Dermis blood vessel endothelial cell (primary cell): ENCODE data around the gene OTULIN. TPM values are rescaled to one million over a fixed set of nuclear protein-coding genes. Genes with fewer than 3 reads are reported as not detected.

Experiments used
- DNase-seq: peaks from one replicate; pipeline ENCODE4 v3.0.0; 2010
- total RNA-seq: library from RNA; depleted of rRNA; stranded (reverse); fragments of >200 nt; gene quantifications from 2 replicates; pipeline ENCODE4 v1.2.3, GENCODE V29; 2014

OTULIN gene
- total RNA-seq, 1 donor from 2014 or later = 31.0 TPM

DNA sequence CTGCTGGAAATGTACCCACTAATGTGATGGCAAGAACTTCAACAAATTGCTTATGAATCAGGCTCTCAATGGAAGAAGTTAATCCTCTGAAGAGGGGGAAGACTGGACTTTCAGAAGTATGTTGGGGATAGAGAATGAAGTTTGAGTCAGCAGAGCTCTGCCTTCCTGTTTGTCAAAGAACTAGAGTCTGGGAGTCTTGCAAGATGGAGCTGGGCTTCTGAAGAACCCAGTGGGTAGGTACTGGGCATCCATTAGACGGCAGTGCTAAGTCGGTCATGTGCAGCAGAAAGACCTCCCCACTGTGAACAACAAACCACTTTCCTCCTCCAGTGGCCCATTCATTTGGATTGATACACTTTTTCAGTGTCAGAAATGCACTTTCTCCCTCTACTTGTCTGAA is 34.6 kb downstream of the OTULIN start:
- no peak for DNase-seq

DNA sequence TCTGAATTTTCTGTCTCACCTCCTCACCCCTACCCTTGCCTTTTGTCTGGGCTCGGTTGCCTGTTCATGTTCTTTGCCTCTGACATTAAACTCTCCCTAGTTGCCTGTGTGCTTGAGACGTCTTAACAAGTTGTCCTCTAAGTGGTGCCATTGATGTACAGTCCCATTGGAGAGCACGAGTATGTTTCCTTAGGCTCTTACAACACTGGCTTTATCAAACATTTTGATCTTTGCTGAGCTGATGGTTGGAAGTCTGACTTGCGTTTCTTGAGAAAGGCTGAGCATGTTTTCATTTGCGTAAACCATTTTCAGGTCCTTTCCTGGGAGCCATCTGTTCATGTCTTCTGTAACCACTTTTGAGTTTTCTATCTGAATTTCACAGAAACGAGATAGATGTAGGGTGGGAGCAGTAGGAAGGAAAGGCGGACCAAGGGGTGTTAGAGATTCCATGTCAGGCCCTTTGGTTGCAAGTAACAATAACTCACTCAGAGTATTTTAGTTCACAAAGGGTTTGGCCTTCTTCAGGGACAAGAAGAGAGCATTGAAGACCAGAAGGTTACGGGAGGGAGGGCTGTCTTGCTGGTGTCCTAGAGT is 35.4 kb downstream of the OTULIN start:
- DNase-seq = no peak

DNA sequence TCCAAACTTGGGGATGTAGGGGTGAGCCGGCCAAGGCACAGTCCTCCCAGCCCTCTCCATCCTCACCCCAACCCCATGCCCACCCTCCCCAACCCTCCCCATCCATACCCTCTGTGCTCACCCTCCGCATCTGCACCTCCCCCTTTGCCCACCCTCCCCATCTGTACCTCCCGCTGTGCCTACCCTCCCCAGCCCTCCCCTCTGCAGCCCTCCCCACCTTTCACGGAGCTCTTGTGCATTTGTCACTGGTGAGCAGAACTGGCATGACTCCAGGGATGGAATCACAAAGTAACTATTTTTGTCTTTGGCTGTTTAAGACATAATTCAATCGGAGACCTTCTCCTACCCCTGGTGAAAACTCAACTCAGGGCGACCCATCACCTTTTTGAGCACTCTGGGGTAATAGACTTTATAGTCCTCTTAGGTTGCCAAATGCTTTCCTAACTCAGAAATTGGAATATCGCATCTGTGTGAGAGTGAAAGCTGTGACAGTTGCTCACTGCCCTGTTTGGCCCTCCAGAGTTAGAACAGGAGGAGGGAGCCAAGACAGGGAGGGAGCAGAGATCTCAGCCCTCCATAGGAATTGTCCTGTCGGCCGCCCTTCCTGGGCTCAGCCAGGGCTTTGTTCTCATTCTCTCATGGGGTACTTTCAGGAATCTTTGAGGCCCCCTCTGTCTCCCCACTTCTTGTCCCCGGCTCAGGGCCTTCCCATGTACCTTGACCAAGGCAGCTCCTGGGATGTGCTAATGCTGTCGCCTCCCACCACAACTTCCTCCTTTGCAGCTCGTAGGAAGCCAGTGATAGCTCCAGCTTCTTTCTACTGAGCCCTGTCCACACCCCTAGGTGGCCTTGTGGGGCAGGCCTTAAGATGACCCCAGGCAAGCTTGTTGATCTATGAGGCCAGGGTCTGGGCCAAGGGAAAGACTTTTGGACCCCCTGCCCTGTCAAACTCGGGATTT is 36.2 kb downstream of the OTULIN start:
- no peak for DNase-seq

DNA sequence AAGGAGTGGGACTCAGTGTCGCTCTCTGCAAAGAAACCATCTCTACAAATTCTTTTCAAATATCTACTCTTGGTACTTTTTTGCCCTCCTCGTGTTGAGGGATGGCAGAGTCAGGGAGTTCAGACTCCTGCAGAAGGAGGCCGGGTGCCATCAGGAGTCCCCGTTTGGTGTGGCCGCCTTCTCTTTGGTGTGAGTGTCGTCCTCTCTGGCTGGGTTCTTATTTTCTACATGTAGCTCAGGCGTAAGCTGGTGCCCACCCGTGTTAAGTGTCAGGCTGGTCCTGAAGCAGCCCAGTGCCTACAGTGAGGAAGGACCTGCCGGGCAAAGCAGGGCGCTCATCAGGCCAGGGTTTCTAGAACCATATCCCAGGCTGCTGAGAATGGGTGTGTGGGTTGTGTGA is 37.0 kb downstream of the OTULIN start:
- no peak for DNase-seq

DNA sequence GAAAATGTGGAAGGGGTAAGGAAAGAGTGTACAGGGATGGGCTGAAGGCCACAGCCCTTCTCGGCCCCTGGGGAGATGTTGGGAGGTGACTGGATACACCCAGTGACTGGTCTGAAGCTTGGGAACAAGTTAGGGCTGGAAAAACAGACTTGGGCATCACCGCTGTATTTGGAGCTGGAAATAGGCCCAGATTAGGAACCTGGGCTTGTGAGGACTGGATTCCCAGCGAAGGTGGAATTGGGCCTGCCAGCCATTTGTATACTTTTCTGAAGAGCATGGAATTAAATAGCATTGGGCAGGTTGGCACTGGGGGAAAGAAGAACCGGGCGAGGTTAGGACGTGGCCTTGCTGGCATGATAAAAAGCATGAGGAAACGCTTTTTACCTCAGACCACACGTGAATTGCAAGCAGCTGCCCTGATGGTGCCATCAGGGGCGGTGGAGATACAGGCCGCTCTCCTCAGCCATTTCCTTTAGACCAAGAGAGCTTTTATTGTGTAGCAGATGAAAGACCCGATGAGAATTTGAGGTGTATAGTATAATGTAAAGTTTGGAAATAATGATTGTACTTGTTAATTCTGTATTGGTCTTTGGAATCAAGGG is 37.8 kb downstream of the OTULIN start:
- DNase-seq = no peak

DNA sequence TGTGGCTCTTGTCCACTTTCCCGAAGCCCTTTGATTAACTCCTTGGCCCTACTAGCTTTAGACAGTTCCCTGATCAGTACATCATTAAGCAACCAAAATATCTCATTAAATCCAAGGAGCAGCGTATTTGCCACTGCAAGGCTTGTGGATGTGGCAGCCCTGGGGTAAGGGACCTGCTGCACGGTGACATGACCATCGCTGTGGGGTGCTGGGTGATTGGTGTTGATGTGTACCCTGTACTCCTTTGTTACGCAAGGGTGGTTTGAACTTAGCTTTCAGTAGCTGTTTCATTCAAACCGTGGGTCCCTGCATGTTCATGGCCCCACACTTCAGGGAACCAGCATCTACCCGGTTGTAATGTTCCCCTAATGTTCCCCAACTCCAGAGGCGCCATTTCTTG is 41.0 kb downstream of the OTULIN start:
- no peak for DNase-seq

DNA sequence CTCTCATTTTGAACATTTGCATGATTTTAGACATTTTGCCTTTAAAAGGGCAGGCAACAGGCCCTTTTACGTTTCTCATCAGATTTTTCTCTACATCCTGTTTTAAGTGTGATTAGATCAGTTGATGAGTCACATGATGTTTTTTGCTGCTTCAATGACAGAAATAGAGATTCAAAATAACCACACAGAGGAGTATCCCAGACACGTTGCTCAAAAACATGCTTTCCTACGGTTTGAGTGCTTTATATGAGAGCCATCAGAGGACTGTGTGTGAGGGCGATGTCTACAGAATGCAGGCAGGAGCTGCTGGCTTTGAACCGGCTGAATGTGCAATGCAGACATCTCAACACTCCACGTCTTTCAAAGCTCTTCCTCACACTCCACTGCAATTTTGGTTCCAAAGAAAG is 42.1 kb downstream of the OTULIN start:
- peak; percentile 62 for DNase-seq

DNA sequence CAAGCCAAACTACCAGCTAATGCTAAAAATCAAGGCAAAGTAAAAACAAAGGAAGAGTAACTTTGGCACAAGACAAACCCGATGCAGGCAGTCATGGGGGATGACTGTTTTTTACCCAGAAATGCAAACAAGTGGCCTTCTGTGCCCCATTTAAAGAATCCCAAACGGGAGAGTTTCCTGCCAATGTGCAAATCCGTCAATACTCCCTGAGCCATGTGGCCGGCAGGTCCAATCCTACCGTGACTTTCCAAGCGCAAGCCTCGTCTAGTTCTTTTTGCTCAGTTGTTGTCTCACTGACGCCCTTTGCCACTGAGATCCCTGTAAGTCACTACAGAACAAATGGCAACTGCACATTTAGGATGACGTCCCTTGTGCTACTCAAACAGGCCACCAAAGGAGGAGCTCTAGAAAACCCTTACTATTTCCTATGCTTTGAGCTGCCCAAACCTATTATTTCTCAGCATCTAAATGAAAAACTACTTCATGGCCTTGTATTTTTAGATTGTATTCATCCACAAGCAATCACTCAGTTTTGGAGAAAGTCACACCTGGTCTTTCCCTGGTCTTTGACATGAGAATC is 43.4 kb downstream of the OTULIN start:
- DNase-seq = no peak

DNA sequence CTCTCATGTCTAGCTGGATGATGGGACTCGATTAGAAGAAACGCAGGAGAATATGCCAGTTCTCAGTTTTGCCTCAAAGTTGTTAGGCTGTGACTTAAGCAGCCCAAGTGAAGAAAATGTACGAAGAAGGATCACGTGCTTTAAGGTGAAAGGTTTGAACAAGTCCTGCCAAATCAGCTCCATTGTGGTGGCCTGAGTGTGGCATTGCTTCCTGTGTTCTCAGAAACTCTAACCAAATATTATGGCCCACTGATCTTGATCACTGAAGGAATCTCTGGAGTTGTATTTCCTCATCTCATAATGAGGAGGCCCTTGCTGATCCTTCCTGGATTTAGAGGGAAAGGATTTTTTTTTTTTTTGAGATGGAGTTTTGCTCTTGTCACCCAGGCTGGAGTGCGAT is 44.0 kb downstream of the OTULIN start:
- DNase-seq = no peak

DNA sequence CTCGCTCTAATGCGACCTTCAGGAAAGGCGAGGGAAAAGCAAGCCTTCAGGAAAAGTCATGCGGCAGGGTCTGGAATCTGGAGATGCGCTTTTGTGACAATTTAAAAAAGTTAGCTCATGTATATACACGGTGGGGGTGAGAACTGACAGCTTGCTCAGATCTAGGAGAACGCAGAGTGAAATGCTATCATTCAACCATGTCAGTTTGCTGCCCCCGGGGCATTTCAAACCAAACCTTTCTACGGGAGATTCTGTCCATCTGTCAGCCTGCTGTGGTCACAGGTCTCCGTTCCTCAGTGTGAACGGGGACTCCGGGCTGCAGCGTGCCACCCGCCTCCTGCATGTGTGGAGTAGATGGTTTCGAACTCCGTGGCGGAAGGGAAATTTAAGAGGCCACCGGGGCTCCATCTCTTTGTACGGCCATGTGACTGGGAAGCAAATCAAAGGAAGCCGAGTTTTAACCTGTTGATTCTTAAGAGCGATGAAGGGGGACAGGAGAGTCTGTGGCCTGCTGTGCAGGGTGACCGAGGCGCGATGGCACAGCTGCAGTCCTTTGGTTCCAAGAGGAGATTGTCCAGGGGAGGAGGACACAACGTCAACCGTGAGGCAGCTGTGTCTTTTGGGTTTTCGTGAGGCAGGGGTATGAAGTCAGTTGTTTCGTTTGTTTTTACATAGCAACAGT is 45.9 kb downstream of the OTULIN start:
- DNase-seq = no peak

DNA sequence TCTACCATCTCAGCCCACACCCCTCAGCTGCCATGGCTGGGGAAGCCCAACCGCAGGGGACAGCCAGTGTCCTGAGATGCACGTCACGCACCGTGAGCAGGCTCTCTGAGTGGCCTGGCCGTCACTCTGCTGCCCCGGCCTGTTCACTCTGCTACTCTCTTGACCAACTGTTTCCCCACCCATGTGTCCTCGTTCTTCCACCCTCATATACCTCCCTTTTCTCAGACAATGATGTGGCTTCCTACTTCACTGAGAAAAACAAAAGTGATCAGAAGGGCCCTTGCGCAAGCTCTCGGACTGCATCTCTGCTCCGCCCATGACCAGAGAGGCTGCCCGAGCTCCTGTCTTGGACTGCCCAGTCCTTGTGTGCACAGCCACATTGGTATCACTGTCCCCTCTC is 47.6 kb downstream of the OTULIN start:
- no peak for DNase-seq

DNA sequence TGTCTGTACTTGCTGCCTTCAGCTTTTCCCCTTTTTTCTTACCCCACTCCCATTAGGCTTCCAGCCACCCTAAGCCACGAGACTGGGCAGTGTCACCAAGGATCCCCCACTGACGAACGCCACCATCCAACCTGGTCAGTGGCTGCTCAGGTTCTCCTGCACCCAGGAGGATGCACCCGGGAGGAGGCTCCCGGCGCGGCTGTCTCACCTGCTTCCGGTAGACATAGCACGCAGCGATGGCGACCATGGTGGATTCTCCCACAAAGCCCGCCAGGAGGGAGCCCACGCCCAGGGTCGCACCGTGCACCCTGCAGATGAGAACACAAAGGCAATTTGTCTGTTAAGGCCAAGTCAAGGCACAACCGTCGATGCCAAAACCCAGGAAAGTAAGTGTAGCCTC is 48.1 kb downstream of the OTULIN start:
- DNase-seq = no peak

DNA sequence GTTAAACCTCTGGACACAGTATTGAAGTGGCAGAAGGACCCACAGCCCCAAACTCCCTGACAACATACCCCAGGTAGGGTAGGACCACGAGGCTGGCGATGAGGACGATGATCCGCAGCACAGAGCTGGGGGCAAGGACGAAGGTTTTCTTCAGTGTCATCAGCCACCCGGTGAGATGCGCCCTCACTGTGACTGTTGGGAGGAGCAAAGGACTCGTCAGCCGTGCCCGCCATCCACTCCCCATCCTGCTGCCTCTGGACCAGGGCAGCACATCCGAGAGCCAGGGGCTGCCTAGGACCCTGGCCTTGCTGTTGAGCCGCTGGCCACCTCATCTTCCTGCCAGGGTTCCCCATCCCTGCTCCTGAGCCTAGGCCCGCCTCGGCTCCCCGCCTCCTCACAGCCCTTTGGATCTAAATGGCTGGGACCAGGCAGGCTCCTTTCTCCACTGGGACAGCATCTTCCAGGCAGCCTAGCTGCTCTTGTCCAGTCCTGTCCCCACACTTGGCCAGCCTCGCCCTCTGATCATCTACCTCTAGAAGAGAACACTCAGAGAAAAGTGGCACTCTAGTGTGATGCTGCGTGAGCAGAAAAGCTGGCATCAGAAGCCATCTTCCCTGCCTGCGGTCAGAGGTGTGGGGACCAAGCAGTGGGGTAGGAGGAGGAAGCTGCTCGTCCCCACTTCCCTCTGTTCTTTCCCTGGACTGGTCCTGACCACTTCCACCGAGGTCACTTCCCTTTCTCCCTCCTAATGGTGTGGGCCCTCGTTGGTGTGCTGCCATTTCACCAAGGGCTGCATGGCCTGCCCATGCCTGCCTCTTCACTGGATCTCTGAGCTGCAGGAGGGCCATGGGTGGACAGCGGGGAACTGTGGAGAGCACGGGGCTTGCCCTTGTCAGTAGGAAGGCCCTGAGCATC is 49.2 kb downstream of the OTULIN start:
- DNase-seq = no peak

DNA sequence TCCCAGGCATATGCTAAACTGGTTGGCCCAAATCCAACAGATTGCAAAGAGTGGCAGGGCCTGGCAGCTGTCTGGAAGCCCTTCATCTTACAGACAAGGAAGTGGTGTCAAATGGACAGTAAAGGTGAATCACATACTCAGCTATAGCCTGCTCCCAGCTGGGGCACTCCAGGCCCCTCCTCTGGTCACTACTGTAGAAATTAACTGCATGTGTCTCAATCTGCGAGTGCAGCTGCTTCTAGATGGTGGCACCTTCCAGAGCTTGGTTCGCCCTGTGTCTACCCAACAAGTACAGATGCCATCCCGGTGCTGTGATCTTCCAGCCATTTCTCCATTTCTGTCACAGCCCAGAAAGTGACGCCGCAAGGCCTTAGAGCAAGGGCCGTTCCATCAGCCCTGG is 50.2 kb downstream of the OTULIN start:
- DNase-seq = peak; percentile 12

DNA sequence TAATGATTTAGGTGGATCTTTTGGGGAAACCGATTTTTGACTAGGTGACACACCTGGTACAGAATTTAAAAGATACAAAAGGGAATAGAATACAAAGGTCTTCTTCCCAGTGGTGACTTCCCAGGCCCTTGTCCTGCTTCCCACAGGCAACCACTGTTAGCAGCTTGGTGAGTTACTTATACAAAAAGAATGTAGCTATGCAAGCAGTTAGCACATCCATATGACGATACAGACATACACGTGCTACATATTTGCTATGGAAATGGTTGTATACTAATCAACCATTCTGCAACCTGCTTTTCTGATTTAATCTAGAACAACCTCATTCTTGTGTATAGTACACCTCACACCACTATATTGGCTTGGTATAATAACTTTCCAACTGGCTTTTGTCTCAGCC is 51.0 kb downstream of the OTULIN start:
- no peak for DNase-seq

DNA sequence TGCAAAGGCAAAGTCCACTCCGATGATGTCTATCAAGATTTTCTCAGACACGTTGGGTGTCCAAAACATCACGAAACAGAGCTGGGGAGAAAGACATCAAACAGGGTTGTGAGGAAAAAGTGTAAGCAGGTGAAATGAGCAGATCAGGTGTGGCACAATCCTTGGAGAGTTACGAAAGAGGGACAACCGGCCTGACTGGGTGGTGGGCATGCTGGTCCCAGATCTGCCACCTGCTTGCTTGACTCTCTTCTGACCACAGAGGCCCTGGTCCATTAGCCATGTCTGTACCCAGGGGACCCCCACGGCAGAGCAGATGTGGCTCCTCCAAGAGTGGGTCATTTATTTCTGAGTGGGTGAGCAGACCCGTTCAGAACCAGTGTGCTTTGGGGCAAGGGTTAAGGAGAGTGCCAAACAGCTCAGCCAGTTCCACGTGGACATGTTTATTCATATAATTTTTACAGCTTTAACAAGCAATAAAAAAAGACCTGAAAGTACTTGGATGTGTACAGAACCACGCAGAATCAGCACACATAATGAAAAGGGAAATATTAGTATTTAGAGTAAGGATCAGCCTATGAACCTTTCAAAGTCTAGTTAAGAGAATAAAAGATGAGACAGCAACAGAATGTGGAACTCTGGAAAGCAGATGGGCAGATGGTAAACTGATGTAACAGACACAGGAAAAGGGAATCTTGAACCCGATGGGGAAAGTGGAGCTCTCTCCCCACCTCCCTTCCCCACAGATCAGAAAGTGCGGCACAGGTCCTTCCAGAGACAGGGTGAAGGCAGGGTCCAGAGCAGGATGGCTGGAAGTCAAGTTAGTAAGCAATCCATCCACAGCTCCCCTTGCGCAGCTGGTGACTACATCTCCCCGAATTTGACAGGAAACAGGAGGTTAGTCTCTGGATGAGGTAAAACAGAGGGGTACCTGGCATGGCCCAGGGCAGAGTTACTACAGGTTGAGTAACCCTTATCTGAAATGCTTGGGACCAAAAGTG is 52.5 kb downstream of the OTULIN start:
- DNase-seq = no peak

DNA sequence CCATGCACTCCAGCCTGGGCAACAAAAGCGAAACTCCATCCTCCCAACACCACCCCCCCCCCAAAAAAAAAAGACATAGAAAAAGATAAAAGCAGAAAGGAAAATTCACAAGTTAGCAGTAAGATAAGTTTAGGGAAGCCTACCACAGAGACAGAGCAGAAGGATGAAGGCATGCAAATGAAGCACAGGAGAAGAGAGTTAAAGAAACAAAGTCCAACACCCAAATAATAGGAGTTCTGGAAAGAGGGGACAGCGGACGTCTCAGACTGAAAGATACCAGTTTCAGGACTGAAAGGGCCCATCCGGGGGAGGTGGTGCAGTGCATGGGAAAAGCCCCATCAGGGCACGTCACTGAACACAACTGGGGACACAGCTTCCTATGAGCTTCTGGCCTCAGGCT is 54.3 kb downstream of the OTULIN start:
- no peak for DNase-seq

DNA sequence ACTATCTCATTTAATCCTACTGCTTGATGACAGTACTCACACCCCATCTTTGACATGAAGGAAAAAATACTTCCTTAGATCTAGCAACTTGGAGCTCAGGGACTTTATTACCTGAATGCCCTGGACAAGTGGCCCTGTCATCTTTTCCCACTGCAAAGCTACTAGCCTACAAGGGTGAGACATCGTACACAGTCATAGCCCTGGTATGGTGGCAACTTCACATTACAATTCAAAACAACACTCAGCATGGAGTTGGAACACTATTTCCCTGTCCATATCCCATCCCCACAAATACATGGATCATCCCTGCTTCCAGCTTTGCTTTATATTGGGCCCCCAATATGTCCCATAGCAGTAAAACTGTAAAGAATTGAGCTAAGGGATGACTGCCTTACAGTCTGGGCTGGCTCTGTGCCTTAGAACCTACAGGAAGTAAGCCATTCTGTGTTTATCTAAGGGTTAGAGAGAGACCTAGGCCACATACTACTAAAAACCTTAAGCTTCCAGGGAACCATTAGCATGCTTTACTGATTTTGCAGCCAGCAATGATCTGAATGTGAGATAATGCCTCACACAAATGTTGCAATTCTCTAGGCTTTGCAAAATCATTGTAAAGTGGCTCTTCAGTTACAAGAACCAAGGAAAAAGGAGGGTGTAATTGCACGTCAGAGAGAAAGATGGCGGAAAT is 55.9 kb downstream of the OTULIN start:
- DNase-seq = no peak

DNA sequence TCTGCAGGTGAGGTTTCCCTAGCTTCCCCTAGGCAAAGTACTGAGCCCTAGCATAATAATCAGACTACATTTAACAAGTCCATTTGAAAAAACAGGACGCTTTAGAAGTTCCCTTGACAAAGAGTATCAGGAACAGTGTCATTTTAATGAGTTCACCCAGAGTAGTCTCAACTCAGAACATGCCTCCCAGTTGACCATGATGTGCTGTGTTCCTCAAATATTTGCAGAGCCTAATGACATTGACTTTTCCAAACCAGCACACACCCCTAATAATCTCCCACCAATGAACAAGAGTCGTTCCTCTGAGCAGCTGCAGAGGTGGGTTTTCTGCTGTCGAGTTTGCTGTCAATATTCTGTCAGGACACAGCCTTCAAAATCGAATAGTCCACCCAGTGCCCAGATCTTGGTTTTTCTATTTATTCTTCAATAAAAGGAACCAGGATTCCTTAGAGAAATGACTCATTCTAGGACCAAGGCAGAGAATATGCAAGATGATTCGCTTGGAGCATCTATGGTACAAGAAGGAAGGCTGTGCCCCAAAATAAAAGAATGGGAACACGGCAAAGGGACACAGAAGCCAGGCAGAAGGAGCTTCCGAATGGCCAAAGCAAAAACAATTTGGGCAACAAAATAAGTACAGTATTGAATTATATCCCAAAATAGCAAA is 57.6 kb downstream of the OTULIN start:
- DNase-seq = no peak
